GM08714 (cell line): Measurements from ENCODE around the gene BANF1.

Experiments
- H3K4me3 ChIP-seq: fragments of 200-500 bp; sonication (Bioruptor generic); 2 replicates; pipeline ENCODE4 v1.5.1; 2014; ENCODE audit warnings: mild to moderate bottlenecking, low read length, inconsistent platforms
- ZNF274 ChIP-seq: IDR thresholded peaks from 2 replicates; pipeline ENCODE4 v1.6.1; 2012; ENCODE audit warnings: mild to moderate bottlenecking, low read depth, low read length

BANF1 gene

DNA sequence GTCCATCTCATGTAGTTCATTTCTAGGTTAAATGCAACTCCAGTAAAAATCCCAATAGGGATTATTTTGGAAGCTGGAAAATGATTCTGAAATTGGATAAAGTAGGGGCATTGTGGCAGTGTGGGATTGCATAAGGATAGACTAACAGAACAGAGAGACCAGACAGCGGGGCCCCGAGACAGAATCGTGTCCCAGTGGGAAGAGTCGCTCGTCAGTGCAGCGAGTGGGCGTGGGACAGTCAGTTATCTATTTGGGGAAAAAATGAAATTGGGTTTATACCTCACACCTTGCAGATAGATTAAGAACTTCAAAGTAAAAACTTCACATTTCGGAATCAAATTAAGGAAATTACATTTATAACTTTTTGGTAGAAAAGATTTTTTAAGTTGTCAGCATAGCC lies 30.2 kb upstream of the BANF1 start:
- no peak overlapping the region for H3K4me3 ChIP-seq
- no peak for TF ChIP-seq ZNF274

DNA sequence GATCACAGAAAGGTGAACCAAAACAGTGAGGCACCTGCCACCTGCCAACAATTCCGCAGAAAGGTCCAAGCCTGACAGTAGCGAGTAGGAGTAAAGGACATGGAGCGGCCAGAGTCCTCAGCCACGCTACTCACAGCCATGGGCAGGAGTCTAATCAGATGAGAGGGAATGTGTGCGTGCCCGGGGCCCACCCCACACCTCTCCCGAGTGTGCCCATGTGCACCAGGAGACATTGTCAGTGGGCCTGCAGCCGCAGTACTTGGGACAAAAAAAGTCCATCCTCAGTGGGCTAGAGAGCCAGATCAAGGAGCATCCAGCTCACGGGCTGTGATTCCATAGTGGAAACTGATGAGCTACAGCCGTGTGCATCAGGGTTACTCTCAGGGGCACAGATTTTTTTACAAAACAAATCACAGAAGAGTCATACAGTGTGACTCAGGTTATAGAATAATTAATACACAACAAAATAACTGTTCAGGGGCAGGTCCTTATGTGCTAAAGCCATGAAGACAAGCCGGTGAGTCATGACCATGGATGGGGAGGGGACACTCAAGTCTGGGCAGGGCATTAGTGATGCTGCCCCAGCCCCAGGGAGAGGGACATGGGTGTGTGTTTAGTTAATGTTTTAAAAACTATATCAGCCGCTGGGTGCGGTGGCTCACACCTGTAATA lies 28.7 kb upstream of the BANF1 start:
- TF ChIP-seq ZNF274, result no peak
- no peak overlapping the region for H3K4me3 ChIP-seq

DNA sequence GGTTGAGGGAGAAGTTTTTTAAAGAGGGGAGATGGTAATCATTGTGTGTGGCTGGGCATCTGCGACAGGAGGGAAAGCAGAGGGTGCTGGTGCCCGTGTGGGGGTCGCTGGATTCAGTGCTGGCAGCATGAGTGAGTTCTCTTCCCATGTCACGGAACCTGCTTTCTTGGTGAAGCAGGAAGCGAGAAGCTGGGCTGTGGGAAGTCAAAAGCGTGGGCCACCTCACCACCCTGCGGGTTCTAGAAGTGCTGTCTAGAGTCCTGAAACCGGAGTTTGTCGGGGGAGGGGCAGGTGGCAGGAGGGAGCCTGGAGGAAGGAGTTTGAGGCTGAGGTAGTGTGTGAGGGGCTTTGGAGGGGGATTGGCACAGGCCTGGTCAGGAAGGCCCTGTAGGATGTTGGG lies 26.5 kb upstream of the BANF1 start:
- TF ChIP-seq ZNF274, result no peak
- no peak overlapping the region for H3K4me3 ChIP-seq

DNA sequence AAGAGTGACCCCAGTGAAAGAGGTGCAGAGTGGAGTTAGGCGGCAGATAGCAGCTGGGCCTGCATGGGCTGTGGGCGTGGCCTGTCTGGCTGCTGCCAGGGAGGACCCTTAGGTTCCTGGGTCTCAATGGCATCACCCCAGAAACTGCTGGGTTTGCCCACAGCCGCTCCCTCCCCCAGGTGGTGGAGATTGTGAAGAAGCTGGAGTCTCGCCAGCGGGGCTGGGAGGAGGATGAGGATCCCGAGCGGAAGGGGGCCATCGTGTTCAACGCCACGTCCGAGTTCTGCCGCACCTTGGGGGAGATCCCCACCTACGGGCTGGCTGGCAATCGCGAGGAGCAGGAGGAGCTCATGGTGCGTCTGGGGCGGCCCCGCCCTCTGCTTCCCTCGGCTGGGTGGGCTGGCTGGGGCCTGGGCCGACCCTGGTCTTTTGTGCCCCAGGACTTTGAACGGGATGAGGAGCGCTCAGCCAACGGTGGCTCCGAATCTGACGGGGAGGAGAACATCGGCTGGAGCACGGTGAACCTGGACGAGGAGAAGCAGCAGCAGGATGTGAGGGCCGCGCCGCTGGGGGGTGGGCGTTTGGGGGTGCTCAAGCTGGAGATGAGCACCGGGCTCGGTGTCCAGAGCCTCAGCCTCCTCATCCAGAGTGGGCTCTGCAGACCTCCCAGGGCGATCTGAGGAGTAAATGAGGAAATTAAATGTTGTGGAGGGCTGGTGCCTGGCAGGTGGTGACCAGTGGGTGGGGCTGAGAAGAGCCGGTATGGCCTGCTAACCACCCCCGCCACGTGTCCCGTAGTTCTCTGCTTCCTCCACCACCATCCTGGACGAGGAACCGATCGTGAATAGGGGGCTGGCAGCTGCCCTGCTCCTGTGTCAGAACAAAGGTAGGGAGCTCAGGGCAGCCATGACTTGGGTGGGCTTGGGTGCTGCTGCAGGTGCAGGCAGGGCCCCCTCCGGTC lies 25.8 kb upstream of the BANF1 start:
- H3K4me3 ChIP-seq, result no peak overlapping the region
- TF ChIP-seq ZNF274, result no peak

DNA sequence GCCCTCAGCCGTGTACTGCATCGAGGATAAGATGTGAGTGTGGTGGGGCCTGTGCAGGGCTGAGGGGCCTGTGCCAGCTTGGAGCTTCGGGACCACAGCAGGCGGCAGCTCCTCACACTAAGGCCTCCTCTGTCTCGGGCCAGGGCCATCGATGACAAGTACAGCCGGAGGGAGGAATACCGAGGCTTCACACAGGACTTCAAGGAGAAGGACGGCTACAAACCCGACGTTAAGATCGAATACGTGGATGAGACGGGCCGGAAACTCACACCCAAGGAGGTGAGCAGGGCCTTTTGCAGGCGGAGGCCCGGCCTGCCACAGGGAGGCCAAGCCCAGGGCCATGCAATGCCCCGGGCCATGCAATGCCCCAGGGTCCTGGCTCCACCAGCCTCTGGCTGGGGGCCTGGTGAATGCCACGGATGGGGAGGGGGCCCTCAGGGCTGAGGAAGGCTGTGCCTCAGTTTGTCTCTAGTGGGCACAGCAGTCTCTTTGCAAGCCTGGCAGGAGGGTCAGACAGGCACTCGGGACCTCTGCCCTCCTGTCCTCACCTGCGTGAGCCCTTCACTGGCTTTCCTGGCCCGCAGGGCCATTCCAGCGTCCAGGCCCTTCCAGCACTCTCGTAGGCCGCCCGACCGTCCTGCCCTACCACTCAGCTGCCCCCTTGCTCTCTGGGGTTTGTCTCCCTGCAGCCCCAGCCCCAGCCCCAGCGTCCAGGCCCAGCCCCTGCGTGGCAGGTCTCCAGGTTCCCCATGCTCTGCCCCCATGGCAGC lies 24.5 kb upstream of the BANF1 start:
- no peak overlapping the region for H3K4me3 ChIP-seq
- TF ChIP-seq ZNF274, result no peak

DNA sequence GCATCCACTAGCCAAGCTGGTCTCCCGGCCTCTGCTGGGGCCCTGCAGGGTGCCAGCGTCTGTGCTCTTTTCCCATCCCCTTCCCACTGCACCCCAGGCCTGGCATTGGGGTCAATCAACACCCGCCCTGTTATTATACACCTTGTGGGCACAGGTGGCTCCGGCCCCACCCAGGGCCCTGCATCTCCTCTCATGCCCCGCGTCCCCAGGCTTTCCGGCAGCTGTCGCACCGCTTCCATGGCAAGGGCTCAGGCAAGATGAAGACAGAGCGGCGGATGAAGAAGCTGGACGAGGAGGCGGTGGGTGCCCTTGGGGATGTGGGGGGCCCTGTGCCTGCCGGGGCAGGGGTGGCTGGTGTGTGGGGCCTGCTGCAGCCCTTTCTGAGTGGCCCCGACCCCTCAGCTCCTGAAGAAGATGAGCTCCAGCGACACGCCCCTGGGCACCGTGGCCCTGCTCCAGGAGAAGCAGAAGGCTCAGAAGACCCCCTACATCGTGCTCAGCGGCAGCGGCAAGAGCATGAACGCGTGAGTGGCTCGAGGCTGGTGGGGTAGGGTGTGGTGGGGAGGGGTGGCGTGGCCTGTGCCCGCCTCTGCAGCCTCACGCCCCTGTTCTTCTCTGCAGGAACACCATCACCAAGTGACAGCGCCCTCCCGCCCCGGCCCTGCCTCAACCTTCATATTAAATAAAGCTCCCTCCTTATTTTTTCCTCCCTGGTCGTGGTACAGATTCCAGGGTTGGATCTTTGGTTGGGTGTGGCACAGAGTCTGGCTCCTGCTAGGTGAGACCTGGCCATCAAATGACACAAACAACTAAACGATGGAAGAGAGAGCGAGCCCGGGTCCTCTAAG lies 23.7 kb upstream of the BANF1 start:
- no peak overlapping the region for H3K4me3 ChIP-seq
- no peak for TF ChIP-seq ZNF274

DNA sequence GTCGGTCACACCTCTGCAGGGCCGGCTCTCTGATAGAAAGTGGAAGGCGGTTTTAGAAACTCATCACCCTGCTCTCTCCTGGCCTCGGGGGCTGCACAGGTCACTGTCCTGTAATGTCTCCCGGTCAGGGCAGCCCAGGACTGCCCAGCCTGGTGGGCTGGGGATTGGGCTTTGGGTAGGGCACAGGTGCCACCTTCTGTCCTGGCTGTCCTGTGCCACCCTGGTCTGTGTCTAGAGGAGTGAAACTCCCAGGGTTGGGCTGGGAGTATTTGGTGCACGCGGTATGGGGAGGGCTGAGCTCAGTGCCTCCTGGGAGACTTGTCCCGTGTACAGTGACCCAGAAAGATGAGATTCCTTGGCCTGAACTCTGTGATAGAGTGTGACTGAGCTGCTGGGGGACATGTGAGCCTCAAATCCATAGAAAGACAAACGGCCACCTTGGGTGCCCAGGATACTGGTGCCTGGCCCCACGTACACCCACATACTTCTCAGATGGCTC lies 23.0 kb upstream of the BANF1 start:
- no peak for TF ChIP-seq ZNF274

DNA sequence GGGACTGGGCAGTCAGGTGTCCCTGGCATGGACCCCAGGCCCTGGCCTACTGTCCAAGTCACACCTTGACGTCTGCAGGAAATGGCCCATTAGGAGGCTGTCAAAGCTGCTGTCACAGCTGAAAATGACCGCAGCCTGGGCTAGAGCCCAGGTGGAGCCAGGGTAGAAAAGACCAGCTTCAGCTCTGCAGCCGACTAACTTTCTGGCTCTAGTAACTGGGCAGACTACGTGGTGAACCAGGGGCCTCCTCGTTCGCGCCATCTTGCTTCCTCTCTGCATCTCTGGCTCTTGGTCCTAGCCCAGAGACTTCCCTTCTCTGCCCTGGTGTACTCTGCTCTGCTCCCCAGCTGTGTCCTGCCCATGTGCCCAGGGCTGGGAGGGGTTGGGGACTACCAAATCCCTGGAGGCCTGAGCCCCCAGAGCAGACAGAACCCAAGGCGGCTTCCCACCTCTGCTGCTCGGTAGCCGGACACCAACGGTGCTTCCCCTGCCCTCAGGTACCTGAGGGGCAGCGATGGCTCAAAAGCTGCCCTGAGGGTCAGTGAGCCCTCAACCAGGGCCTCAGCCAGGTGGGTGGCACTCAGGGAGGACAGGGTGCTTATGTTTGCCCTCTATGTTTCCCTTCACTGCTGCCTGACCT lies 21.1 kb upstream of the BANF1 start:
- no peak overlapping the region for H3K4me3 ChIP-seq
- TF ChIP-seq ZNF274, result no peak

More for the DNA sequence above, 23.0 kb upstream of the BANF1 start:
- no peak overlapping the region for H3K4me3 ChIP-seq

DNA sequence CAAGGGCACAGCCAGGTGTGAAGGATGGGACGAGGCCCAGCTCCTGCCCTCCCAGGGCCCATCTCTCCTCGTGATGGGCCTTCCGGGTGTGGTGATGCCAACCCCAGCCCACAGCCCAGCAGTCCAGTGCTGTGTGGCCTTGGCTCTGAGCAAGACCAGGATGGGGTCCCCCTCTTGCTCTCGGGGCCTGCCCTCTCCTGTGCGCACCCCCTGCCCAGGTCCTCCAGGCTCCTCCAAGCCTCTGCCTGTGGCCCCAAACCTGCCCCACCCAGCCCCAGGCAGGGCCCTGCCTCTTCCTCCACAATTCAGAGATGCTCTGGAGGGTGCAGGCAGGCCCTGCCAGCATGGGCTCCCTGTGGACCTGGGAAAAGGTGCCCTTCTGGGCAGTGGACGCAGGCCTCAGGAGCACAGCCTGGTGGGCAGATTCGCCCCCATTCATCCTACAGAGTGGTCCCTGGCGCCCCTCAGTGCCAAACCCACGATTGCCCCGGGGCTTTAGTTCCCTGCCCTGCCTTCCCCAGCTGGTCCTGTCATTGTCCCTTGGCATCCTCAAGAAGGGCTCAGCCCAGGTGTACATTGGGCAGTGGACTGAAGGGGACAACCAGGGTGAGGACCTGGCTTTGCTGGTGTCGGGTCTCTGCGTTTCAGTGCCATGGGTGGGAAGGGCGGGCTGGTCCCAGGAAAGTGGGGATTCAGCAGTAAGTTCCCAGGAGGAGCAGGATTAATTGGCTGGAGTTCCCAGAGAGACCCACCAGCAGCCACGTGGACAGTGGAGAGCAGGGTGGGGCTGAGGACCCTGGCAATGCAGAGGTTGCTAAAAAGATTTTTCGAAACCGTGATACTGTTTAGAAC lies 20.1 kb upstream of the BANF1 start:
- H3K4me3 ChIP-seq, result no peak overlapping the region
- no peak for TF ChIP-seq ZNF274

DNA sequence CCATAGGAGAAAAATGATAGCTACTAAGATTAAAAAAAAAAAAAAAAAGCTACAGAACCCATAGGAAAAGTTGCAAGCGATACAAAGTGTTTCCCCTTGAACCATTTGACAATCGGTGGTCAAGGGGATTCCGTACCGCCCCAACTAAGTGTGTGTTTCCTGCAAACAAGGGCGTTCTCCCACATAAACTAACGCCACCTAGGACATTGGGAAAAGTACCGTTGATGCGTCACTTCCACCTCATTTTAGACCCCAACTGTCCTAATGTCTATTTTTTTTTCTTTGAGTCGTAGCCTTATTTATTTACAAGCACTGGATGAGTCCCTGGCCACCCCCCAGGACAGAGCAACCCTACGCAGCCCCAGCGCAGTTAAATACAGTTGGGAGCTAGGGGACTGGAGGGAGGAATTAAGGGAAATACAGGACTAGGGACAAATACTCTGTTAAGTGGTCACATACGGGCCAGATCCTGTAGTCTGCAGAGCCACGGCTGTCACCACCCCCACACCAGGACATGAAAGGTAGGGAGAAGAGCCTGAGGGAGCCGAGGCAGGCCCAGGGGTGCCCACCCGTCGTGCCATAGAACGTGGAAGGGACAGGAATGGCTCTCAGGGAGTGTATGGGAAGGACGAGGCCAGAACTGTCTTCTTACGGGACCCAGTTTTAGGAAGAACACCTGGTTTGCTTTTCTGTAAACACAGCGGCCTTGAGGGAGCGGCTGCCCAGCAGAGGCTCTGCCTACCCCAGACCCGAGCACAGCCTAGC lies 19.3 kb upstream of the BANF1 start:
- no peak overlapping the region for H3K4me3 ChIP-seq
- no peak for TF ChIP-seq ZNF274

DNA sequence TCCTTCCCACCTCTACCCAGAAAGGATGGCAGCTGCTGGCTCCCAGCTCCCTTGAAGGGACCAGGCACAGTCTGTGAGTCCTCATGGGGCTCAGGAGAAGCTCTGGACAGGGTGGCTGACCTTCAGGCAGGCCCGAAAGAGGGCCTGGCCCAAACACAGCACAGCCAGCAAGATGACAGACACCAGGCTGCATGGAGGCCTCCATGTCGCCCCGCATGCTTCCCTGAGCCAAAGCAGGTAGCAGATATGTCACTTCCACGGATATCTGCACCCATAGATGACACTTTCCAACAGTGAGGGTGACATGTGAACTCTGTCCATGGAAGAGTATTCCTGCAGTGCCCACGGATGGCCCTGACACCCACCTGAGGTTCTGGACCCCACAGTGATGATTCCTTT lies 18.7 kb upstream of the BANF1 start:
- H3K4me3 ChIP-seq, result no peak overlapping the region

DNA sequence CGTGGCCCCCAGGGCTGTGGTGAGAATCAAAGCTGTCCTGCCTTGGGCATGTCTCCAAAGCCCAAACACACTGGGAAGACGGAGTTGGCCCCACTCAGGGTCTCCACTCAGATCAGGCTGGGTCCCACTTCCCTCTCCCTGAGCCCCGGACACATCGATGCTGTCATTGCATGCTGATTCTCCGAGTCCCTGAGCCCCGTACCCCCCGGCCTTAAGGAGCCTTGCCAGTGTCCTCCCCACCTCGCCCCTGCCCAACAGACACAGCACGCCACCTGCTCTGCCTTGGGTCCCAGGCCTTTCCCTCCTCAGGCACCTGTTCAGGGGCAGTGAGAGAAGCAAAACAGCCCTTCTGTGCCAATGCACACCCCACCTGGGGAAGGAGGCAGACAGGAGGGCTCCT lies 15.0 kb upstream of the BANF1 start:
- no peak for TF ChIP-seq ZNF274
- H3K4me3 ChIP-seq, result no peak overlapping the region

More for the DNA sequence above, 18.7 kb upstream of the BANF1 start:
- TF ChIP-seq ZNF274, result no peak
